ENCODE data around the gene AFF1.
A peak's percentile ranks its signal among the peaks of the same experiment; 100 is the strongest.
"Not testable (repeated sequence)": the region's sequence is repeated elsewhere in the genome, so short reads cannot be mapped to it uniquely, and the experiment has no call there.

The AFF1 gene

DNA sequence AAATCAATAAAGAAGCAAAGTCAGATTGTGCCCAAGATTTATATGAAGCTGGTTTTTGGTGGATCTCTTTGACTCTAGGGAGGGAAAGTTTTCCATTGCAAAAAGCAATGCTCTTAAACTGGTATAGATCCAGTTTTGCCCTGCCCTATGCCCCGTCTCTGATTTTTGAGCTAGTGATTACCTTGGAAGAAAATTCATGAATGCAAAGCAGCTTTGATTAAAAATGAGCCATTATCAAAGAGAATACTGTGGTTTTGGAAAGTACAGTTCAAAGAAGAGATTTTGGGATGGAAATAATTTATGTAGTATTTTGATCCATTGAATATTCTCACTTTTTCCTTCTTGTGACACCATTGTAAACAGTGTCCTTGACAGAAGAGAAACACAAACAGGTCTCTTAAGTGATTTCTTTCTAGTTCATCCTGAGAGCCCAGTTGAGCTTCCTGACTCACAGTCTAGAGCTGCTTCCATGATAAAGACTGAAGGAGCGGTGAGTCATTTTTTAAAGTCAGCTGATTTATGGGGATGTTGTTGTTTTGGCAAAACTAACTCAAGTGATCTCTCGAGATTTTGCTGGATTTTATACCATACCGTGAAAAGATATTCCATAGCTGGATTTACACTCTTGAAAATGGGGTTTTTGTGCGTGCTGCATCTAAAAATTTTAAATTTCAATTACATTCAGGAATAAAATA, 76.7 kb downstream of the AFF1 start:
- in situ Hi-C loops (cut with HindIII; ENCODE audit: low sequenced_read_pairs): no loop called here
- peak; percentile 83 for DNase-seq (ENCODE audit: low read depth, low spot score)
- no peak overlapping the region for H3K4me3 ChIP-seq (ENCODE audit: low read depth, low read length)
- TF ChIP-seq, protein P1, sequence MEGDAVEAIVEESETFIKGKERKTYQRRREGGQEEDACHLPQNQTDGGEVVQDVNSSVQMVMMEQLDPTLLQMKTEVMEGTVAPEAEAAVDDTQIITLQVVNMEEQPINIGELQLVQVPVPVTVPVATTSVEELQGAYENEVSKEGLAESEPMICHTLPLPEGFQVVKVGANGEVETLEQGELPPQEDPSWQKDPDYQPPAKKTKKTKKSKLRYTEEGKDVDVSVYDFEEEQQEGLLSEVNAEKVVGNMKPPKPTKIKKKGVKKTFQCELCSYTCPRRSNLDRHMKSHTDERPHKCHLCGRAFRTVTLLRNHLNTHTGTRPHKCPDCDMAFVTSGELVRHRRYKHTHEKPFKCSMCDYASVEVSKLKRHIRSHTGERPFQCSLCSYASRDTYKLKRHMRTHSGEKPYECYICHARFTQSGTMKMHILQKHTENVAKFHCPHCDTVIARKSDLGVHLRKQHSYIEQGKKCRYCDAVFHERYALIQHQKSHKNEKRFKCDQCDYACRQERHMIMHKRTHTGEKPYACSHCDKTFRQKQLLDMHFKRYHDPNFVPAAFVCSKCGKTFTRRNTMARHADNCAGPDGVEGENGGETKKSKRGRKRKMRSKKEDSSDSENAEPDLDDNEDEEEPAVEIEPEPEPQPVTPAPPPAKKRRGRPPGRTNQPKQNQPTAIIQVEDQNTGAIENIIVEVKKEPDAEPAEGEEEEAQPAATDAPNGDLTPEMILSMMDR (IDR thresholded peaks at IDR 0.05; ENCODE audit: low read depth, low read length): no peak

GRCh38 chr4:87012265-87012953, 77.6 kb downstream of the AFF1 start:
- in situ Hi-C loops (cut with HindIII; ENCODE audit: low sequenced_read_pairs): no loop called here
- no peak for DNase-seq (ENCODE audit: low read depth, low spot score)
- H3K4me3 ChIP-seq (ENCODE audit: low read depth, low read length): no peak overlapping the region
- TF ChIP-seq, protein P1 (IDR thresholded peaks at IDR 0.05; ENCODE audit: low read depth, low read length): no peak

GRCh38 chr4:87012954-87013308, 78.1 kb downstream of the AFF1 start:
- H3K4me3 ChIP-seq (ENCODE audit: low read depth, low read length); in situ Hi-C loops (cut with HindIII; ENCODE audit: low sequenced_read_pairs); DNase-seq (ENCODE audit: low read depth, low spot score): not testable (repeated sequence)

DNA sequence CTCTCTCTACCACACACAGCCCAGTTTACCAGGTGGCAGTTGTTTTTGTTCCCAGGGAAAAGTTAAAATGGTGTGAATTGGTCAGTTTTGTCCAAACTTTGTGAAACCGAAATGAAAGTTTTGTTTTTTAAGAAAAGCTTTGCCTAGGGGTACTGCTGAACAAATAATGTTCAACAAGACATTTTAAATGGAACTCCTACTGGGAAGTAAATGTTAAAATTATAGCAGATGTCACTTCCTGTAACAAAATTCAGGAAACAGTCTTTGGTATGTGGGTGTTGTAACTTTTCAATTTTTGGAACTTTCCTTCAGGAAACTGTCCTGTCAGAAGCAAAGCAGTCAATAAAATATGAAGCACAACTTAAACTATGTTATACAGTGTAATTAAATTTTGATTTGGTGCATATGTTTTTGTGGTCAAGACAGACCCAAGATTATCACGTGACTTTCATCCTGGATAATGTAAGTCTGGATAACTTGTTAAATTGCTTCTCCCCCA, 79.5 kb downstream of the AFF1 start:
- peak; percentile 19 for DNase-seq (ENCODE audit: low read depth, low spot score)
- in situ Hi-C loops (cut with HindIII; ENCODE audit: low sequenced_read_pairs): no loop called here
- TF ChIP-seq, protein P1 (IDR thresholded peaks at IDR 0.05; ENCODE audit: low read depth, low read length): no peak
- H3K4me3 ChIP-seq (ENCODE audit: low read depth, low read length): no peak overlapping the region

DNA sequence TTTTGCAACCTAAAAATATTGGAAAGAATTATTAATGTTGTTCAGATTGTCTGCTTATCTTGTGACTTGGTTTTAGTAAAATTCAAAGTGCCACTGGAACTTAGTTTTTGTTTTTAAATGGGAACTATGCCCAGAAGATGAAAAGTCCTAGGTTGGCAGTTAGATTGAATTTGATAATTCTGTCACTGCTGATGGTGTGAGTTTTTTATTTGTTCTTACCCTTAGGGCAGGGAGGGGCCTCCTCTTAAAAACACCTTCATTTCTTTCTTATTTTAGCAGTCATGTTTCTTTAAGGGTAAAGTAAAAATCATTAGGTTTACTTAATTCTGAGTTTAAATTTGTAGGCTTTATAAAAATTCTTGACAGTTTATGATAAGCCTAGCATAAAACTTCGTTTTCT, 80.6 kb downstream of the AFF1 start:
- H3K4me3 ChIP-seq (ENCODE audit: low read depth, low read length): no peak overlapping the region
- in situ Hi-C loops (cut with HindIII; ENCODE audit: low sequenced_read_pairs): no loop called here
- TF ChIP-seq, protein P1 (IDR thresholded peaks at IDR 0.05; ENCODE audit: low read depth, low read length): no peak
- no peak for DNase-seq (ENCODE audit: low read depth, low spot score)

DNA sequence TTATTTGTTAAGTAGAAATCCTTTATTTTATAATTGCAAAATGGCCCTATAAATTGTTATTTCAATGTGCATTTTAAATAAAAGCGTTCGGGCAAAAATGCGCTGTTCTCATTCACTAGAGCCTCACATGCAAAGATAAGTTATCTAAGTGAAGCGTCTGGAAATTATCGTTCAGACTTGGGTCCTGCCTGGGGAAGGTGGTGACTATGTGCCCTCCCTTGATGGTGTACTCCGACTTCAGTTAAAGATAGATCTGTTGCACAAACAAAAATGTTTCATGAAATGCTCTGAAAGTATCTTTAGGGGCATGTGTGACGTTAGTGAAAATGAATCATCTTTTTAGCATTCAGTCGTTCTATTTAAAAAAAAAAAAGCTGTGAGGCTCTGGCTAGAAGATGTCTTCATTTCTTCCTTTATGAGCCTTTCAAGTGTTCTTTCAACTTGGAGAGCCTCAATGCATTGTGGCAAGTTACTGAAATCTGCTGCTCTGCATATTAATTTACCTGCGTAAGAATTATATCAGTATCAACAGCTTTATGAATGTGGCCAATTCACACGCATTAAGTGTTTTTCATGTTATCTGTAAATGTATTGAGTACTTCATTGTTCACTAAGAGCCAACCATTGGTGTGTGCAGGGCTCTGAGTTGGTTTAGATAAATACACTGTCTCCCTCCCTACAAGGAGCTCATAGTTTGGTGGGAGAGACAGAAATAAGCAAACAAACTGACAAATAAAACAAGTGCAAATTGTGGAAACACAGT, 83.0 kb downstream of the AFF1 start:
- no peak overlapping the region for H3K4me3 ChIP-seq (ENCODE audit: low read depth, low read length)
- TF ChIP-seq, protein P1 (IDR thresholded peaks at IDR 0.05; ENCODE audit: low read depth, low read length): no peak
- in situ Hi-C loops (cut with HindIII; ENCODE audit: low sequenced_read_pairs): no loop called here
- peak; percentile 77 for DNase-seq (ENCODE audit: low read depth, low spot score)
